DMS114 treated with DMSO at 0.1 percent for 48 hours (cell line): ENCODE measurements around the gene PDXP.
A peak's percentile ranks its signal among the peaks of the same experiment; 100 is the strongest.
"Not testable (repeated sequence)": the region's sequence is repeated elsewhere in the genome, so short reads cannot be mapped to it uniquely, and the experiment has no call there.

Experiments used
- DNase-seq: peaks from one replicate; lab custom pipeline; 2025; ENCODE audit not compliant: unreplicated experiment; lab: John Stamatoyannopoulos, UW

The PDXP gene

DNA sequence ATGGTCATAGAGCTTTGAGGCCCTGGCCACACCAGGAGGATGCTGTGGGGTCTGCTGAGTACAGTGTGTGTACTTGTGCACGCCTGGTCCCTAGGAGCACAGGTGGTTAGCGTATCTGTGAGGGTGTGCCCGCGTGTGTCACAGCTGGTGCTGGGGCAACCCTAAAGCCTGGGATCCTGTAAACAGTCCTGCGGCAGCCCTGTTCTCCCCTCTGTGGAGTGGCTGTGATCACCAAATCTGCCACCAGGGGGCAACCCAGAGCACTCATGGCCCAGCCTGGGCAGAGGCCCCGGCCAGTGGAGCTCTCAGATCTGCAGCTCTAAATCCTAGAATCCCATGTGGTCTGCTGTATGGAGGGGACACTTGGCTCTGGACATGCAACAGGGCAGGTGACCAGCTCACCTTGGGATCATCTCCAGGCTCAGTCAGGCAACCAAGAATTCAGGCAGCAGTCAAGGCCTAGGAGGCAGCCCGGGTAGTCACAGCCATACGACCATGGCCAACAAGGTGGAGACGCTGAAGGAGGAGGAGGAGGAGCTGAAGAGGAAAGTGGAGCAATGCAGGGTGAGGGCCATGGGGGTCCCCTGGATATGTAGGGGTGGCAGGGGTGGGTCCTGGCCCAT is 15.2 kb upstream of the PDXP start:
- peak; percentile 51 for DNase-seq

DNA sequence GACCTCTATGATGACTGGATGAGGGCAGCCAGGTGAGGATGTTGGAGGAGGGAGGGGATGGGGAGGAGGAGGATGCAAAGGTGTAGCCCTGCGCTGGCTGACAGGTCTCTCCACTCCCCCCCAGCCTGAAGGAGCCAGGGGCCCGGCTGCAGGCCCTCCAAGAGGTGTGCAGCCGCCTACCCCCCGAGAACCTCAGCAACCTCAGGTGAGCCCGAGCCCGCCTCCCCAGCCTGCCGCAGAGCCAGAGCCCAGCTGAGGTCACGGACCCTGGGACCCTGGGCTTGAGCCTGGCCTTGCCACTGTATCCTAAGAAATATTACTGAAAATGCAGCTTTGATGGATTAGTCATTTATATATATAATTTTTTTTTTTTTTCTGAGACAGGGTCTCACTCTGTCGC is 11.2 kb upstream of the PDXP start:
- no peak for DNase-seq

DNA sequence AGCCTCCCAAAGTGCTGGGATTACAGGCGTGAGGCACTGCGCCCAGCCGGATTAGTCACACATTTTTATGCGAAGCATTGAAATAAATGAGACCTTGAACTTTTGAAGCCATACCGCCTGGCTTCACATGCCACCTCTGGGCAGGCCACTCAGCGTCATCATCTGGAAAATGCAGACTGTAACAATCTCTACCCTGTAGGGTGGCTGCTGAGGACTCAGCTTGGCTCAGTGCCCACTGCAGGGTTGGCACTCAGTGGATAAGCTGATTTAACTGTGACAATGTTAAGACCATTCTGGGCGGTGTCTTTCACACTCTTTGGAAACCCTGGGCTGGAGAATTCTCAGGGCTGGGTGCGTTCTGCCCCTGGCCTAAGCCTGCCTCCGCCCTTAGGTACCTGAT is 10.6 kb upstream of the PDXP start:
- no peak for DNase-seq

DNA sequence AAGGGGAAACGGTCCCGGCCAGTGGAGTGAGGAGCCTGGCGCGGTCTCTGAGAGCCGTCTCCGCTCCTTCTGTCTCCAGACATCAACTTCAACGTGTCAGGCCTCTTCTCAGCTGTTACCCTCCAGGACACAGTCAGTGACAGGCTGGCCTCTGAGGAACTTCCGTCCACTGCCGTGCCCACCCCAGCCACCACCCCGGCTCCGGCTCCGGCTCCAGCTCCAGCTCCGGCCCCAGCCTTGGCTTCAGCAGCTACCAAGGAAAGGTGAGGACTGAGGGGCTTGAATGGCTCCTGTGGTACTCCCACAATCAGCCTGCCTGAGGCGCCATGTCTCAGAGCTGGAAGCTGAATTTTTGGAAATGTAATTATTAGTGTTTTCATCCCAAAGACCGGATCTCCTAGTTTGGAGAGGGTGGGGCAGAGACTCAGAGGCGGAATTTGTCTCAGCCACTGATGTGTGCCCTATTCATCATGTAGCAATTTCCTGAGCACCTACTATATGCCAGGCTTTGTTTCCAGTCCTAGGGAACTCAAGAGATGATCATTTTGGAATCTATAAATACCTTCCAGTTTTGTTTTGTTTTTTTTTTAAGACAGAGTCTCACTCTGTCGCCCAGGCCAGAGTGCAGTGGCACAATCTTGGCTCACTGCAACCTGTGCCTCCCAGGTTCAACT is 7.9 kb upstream of the PDXP start:
- no peak for DNase-seq

DNA sequence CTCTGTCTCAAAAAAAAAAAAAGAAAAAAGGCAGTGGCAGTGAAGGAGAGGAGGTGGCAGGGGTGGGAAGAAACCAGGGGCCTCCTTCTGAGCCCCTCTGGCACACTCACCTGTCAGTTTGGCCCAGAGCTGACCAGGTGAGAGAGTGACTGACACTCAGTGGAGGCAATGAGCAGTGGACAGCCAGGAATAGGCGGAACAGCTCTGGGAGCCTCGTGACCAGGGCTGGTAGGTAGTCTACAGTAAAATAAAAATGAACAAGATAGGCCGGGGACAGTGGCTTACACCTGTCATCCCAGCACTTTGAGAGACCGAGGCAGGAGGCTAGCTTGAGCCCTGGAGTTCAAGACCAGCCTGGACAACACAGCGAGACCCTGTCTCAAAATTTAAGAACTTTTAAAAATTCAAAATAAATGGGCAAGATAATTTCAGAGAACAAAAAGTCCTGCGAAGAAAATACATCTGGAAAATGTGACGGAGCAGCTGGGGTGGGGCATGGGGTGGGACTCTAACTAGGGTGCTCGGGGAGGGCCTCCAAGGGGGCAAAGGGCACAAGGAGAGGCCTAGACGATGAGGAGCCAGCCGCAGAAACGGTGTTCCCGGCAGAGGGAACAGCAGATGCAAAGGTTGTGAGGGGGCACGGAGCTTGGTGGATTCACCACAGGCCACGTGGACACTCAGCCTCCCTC is 3.8 kb upstream of the PDXP start:
- DNase-seq, result no peak

DNA sequence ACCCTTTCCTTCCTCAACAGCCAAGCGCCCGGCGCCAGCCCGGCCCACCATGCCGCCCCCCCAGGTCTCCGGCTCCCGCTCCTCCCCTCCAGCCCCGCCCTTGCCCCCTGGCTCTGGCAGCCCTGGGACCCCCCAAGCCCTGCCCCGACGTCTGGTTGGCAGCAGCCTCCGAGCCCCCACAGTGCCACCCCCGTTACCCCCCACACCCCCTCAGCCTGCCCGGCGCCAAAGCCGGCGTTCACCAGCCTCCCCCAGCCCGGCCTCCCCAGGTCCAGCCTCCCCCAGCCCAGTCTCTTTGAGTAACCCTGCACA is 3.3 kb upstream of the PDXP start:
- DNase-seq, result no peak

DNA sequence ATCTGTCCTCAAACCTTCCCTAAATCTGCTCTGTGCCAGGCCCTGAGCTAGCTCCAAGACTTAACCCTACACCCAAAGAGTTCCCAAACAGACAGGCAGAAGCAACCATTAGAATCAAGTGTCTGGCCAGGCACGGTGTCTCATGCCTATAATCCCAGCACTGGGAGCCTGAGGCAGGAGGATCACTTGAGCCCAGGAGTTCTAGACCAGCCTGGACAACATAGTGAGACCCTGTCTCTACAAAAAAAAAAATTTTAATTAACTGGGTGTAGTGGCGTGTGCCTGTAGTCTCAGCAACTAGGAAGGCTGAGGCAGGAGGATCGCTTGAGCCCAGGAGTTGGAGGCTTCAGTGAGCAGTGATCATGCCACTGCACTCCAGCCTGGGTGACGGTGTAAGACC is 1.9 kb upstream of the PDXP start:
- not testable (repeated sequence) for DNase-seq

DNA sequence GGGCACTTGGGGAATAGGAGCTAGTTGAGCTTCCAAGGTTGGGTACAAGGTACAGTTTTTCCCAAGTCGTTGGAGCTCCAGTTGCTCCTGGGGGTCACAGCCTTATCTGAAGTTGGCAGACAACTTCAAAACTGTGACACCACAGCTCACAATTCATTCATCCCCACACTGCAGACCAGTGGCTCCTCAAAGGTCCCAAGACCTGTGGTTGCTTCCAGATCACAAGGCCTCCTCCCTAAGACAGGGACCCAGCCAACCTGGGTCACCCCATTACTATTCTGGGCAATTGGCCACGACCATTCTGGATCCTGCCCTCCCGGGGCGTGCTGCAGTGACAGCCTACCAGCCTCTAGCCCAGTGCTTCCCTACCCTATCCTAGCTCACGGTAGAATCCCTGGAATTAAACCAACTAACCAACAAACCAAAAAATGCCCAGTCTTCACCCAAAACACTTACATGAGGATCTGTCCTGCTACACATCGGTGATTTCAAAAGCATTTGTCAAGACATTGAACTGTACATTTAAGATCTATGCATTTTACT is 862 bp upstream of the PDXP start:
- no peak for DNase-seq

DNA sequence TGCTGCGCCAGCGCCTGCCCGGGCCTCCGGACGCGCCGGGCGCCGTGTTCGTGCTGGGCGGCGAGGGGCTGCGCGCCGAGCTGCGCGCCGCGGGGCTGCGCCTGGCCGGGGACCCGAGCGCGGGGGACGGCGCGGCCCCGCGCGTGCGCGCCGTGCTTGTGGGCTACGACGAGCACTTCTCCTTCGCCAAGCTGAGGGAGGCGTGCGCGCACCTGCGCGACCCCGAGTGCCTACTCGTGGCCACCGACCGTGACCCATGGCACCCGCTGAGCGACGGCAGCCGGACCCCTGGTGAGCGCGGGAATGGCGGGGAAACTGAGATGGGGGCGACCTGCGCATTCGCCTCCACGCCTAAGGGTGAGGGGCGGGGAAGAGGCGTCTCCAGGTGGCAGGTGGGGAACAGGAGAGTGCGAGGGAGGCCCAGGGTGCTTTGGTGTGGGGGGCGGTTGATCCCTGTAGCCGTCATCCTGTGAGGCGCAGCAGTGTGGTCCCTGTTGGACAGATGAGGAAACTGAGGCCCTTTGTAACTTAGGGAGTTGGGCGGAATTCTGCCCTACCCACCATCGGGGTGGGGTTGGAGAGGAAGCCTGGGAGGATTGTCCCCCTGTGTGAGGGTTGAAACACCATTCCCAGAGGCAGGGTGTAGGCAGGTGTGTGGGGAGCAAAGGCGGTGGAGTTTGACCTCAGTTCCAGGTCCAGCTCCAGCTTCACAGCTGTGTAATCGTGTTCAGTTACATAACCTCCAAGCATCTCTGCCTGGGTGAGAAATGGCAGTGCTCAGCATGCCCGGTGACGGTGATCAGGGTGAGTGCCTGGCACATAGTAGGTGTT is 758 bp downstream of the PDXP start:
- DNase-seq, result no peak

DNA sequence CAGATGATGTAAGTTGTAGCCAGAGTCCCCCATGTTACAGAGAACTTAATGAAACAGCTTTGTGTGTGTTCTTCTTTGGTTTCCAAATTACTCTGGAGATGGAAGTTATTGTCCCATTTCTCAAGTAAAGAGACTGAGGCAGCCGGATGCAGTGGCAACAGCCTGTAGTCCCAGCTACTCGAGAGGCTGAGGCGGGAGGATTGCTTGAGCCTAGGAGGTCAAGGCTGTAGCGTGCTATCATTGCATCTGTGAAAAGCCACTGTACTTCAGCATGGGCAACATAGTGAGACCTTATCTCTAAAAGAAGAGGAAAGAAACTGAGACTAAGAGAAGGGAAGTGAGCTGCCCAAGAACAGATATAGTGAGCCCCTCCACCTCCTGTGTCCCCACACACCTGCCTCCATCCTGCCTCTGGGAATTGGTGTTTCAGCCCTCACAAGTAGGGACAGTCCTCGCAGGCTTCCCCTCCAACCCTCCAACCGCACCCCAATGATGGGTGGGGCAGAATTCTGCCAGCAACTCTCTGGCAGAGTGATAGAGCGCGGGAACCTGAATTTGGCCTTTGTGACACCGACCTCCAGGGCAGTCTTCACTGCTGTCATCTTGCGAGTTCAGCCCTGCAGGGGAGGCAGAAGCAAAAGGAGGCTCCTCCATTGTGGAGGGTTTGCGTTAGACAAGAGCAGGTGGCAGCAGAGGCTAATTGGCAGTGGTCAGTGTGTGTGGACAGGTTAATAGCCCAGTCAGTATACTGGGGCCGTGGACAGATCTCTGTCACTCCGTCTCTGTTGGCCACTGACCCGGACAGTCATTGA is 1.6 kb downstream of the PDXP start:
- no peak for DNase-seq

DNA sequence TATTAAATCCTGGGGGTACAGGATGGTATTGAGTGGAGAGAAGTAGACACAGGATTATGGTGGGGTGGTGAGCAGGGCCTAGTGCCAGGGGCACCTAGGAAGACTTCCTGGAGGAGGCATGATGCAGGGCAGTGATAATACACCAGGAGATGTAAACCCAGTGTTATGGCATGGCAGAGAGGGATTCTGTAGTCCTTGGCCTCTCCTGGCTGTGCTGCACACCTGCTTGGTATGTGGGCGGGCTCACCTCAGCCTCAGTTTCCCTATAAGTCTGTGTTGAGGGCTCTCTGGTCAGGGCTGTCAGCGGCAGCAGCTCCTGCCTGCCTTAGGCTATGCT is 2.2 kb downstream of the PDXP start:
- no peak for DNase-seq

DNA sequence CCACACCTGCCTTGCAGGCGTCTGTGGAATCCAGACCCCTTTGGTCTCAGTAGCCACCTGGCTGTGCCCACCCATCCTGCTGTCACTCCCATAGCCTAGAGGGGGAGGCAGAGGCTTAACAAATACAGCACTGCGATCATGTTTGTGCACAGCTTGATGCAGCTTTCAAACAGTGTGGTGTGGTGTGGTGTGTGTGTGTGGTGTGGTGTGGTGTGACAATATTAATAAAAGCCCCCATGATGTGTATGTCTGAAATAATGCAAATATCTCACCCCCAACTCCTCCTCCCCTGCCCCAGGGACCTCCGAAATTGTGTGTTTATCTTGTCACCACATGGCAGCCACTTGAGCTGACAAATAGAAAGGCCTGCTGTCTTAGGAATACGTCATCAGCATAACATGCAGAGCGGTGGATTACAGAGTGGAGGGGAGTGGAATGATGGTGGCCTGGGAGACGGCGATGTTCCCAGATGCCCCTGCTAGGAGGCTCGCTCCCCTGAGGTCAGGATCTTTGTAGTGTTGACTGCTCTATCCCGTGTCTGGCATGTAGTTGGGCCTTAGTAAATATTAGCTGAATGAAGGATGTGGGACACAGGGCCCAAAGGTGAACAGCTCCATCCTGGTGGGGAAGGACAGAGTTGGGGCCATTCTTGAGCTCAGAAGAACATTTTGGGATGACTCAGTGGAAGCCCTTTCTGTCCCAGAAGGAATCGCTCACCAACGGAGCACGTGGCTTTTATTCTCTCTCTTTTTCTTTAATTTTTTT is 2.8 kb downstream of the PDXP start:
- no peak for DNase-seq

DNA sequence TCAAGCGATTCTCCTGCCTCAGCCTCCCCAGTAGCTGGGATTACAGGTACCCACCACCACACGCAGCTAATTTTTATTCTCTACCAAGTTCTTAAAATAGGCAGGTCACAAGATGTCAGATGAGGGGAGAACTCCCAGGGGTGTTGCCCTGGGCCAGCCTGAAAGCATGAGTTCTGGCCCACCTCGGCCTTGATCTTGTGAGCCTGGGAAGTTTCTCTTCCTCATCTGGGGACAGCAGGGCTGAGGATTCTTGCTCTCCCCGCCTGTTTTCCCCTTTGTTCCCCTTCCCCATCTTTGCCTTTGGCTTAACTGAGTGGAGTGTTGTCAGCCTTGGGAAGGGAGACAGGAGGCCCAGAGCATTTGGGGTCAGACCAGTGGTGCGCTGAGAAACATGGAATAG is 3.5 kb downstream of the PDXP start:
- DNase-seq, result no peak

DNA sequence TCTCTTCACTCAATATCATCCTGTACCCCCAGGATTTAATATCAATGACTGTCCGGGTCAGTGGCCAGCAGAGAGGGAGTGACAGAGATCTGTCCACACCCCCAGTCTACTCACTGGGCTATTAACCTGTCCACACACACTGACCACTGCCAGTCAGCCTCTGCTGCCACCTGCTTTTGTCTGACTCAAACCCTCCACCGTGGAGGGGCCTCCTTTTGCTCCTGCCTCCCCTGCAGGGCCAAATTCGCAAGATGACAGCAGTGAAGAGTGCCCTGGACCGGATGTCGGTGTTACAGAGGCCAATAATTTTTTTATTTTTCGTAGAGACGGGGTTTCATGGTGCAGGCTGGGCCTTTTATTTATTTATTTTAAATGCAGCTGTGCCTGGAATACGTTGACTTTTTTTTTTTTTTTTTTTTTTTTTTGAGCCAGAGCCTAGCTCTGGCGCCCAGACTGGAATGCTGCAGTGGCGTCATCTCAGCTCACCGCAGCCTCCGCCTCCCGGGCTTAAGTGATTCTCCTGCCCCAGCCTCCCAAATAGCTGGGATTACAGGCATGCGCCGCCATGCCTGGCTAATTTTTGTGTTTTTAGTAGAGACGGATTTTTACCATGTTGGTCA is 5.1 kb downstream of the PDXP start:
- DNase-seq, result no peak

DNA sequence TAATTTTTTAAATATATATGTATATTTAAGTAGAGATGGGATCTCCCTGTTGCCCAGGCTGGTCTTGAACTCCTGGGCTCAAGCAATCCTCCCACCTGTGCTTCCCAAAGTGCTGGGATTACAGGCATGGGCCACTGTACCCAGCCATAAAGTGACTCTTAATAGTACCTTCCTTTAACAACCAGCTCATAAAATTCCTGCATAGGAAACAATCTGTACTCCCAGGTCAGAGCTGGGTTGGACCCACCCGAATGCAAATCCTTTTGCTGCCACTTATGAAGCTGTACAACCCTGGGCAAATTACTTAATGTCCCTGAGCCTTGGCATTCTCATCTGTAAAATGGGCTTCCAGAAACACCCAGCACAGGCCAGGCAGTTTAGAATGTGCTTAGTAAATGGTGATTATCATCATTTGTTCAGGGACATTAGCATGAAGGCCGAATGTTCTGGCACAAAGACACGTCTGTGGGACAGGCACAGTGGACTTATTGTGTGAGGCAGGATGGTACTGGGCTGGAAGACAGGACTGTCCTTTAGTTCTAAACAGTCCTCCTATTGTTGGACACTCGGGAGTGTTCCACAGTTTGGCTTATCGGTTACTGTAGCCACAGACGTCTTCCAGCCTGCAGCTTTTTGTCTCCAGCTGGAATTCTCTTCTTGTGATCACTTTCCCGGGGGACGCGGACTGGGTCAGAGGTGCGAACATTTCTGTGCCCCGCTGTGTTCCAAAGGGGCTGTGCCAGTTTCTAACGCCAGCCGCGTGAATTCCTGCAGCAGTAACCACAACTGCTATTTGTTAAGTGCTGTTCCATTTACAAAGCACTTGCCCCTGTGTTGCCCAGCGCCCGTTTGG is 6.0 kb downstream of the PDXP start:
- DNase-seq, result no peak

DNA sequence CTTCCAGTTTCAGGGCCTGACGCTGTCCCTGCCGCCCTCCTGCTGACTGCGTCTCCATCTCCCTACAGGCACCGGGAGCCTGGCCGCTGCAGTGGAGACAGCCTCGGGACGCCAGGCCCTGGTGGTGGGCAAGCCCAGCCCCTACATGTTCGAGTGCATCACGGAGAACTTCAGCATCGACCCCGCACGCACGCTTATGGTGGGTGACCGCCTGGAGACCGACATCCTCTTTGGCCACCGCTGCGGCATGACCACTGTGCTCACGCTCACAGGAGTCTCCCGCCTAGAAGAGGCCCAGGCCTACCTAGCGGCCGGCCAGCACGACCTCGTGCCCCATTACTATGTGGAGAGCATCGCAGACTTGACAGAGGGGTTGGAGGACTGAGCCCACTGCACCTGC is 7.0 kb downstream of the PDXP start:
- no peak for DNase-seq

DNA sequence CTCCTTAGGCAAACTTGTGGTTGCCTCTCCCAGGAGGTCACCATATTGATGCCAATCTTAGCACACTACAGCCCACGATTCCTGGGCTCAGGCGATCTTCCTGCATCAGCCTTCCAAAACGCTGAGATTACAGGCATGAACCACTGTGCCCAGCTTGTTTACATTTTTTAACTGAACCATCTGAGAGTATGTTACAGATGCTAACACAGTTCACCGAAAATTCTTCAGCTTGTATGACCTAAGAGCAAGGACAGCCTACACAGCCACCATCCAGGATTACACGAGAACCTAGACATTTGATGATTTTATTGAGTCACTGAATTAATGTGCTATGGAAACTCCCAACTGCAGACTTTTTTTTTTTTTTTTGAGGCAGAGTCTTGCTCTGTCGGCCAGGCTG is 11.1 kb downstream of the PDXP start:
- no peak for DNase-seq

DNA sequence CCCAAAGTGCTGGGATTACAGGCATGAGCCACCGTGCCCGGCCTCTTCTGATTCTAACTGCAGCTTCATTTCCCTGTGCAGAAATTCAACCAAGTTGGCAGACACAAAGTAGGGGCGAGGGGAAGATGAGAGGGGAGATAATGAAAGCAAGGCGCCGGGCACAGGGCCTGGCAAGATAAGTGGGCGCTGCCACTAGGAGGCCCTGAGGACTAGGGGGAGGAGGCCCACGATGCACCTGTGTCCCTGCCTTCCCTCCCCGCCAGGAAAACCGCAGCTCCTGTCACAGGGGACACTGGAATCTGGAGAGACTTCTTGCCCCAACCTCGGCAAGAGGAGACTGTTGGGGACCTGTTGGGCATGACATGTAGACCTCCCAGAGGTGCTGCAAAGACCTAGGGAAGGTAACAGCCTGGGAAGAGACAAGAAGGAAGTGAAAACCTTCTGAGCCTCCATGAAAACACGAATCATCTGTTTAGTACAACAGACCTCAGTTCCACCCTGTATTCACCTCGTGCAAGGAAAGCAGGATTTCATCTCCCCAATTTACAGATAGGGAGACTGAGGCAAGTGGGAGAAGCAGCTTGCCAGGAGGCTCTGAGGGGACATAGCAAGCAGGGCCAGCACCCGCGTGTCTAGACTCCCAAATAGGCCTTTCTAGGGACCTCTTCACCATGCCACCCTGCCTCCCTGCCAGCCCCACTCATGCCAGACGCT is 13.8 kb downstream of the PDXP start:
- no peak for DNase-seq
